GM23338 (cell line): ENCODE results near the gene TAOK2. TPM values are rescaled to one million over a fixed set of nuclear protein-coding genes. Genes with fewer than 3 reads are reported as not detected.

Source experiments
- ATAC-seq: fragments of 200-7000 bp; cut with Tn5 transposase; 3 replicates; pipeline ENCODE4 v1.9.1; 2020
- DNase-seq: peaks from one replicate; pipeline ENCODE4 v3.0.0-alpha.2; 2015; ENCODE audit warnings: low spot score
- H2AFZ ChIP-seq: fragments of 200-600 bp; sonication (generic); 2 replicates; pipeline ENCODE4 v1.8.0; 2016; ENCODE audit warnings: antibody characterized with exemption, mild to moderate bottlenecking, moderate library complexity
- H3F3A ChIP-seq: fragments of 200-600 bp; sonication (generic); replicated peaks from 2 replicates; pipeline ENCODE4 v1.8.0; 2017; ENCODE audit warnings: antibody characterized with exemption, mixed run types, low read depth
- H3K27ac ChIP-seq: fragments of 200-600 bp; sonication (generic); 2 replicates; pipeline ENCODE4 v1.6.1; 2016; ENCODE audit warnings: low read depth
- H3K27me3 ChIP-seq: fragments of 200-600 bp; sonication (generic); 2 replicates; pipeline ENCODE4 v1.8.0; 2016; ENCODE audit warnings: mild to moderate bottlenecking, mixed run types, moderate library complexity; ENCODE audit not compliant: insufficient read depth
- H3K36me3 ChIP-seq: fragments of 200-600 bp; sonication (generic); 2 replicates; pipeline ENCODE4 v1.8.0; 2016; ENCODE audit warnings: mild to moderate bottlenecking; ENCODE audit not compliant: insufficient read depth
- H3K4me1 ChIP-seq: fragments of 200-600 bp; sonication (generic); 2 replicates; pipeline ENCODE4 v1.8.0; 2016; ENCODE audit warnings: mild to moderate bottlenecking, moderate library complexity; ENCODE audit not compliant: insufficient read depth
- H3K4me2 ChIP-seq: fragments of 200-600 bp; sonication (generic); 2 replicates; pipeline ENCODE4 v1.7.1; 2017; ENCODE audit warnings: mixed run types
- H3K4me3 ChIP-seq: fragments of 200-600 bp; sonication (generic); 2 replicates; pipeline ENCODE4 v1.6.1; 2016; ENCODE audit warnings: mixed run types
- H3K79me2 ChIP-seq: fragments of 200-600 bp; sonication (generic); replicated peaks from 2 replicates; pipeline ENCODE4 v1.8.0; 2017; ENCODE audit warnings: mild to moderate bottlenecking; ENCODE audit not compliant: insufficient read depth
- H3K9me2 ChIP-seq: fragments of 200-600 bp; sonication (generic); 2 replicates; pipeline ENCODE4 v1.8.0; 2017; ENCODE audit not compliant: insufficient read depth
- H4K20me1 ChIP-seq: fragments of 200-600 bp; sonication (generic); replicated peaks from 2 replicates; pipeline ENCODE4 v1.8.0; 2017; ENCODE audit warnings: mild to moderate bottlenecking; ENCODE audit not compliant: insufficient read depth
- H3K27ac Mint-ChIP-seq: 2 replicates; pipeline ENCODE4 v1.8.0; 2020; ENCODE audit warnings: inconsistent platforms, mild to moderate bottlenecking, moderate library complexity, mixed read lengths
- H3K27me3 Mint-ChIP-seq: 3 replicates; pipeline ENCODE4 v1.8.0; 2022; ENCODE audit warnings: low read depth, mild to moderate bottlenecking, moderate library complexity, mixed read lengths, inconsistent platforms; ENCODE audit not compliant: insufficient read depth, poor library complexity
- H3K36me3 Mint-ChIP-seq: 3 replicates; pipeline ENCODE4 v1.8.0; 2021; ENCODE audit warnings: low read depth, mild to moderate bottlenecking, inconsistent platforms, moderate library complexity, mixed read lengths
- H3K4me1 Mint-ChIP-seq: 3 replicates; pipeline ENCODE4 v1.8.0; 2020; ENCODE audit warnings: mild to moderate bottlenecking, inconsistent platforms, mixed read lengths
- H3K4me3 Mint-ChIP-seq: 3 replicates; pipeline ENCODE4 v1.8.0; 2021; ENCODE audit warnings: moderate library complexity, mild to moderate bottlenecking, inconsistent platforms, mixed read lengths
- H3K9me3 Mint-ChIP-seq: 3 replicates; pipeline ENCODE4 v1.8.0; 2020; ENCODE audit warnings: moderate library complexity, mild to moderate bottlenecking, inconsistent platforms, mixed read lengths
- ETS1 ChIP-seq: IDR thresholded peaks from 2 replicates; pipeline ENCODE4 v1.6.1; 2016; ENCODE audit warnings: antibody characterized with exemption
- EZH2phosphoT487 ChIP-seq: fragments of 200-600 bp; sonication (generic); IDR thresholded peaks from one replicate; pipeline ENCODE4 v1.8.1; 2018; ENCODE audit warnings: antibody characterized with exemption; ENCODE audit not compliant: unreplicated experiment
- NANOG ChIP-seq: IDR thresholded peaks from 2 replicates; pipeline ENCODE4 v1.6.1; 2016; ENCODE audit warnings: antibody characterized with exemption, borderline replicate concordance
- POLR2AphosphoS5 ChIP-seq: IDR thresholded peaks from 2 replicates; pipeline ENCODE4 v1.6.1; 2016; ENCODE audit warnings: antibody characterized with exemption, low read depth
- REST ChIP-seq: IDR thresholded peaks from one replicate; pipeline ENCODE4 v1.6.1; 2018; ENCODE audit warnings: antibody characterized with exemption; ENCODE audit not compliant: unreplicated experiment
- ZNF331 ChIP-seq: fragments of 250-450 bp; sonication (Bioruptor Pico); IDR thresholded peaks from 2 replicates; pipeline ENCODE4 v1.5.0; 2020; ENCODE audit warnings: low read depth, mild to moderate bottlenecking, moderate library complexity
- polyA plus RNA-seq: library from polyadenylated mRNA; unstranded; fragments of >200 nt; fragmentation: Nextera tagmentation; extraction: Ambion mirVana; gene quantifications from 2 replicates; pipeline ENCODE4 v1.2.1, GENCODE V29; 2016
- total RNA-seq: library from RNA; depleted of rRNA; stranded (reverse); fragments of >200 nt; shearing (Covaris generic); gene quantifications from 2 replicates; pipeline ENCODE4 v1.2.3, GENCODE V29; 2014

TAOK2 gene
- total and polyA plus RNA-seq, 2 experiments from 2014 or later: 8.8 to 45.2 TPM

- no peak for TF ChIP-seq REST
- no peak for TF ChIP-seq NANOG
- TF ChIP-seq EZH2phosphoT487: no peak
- no peak for TF ChIP-seq ETS1
- TF ChIP-seq POLR2AphosphoS5: peak; percentile 39; the same call in 1 of the 2 replicates
- Mint-ChIP-seq H3K27me3 (peaks cover 19% of the 10 kb centered on the region), H3K9me3 (no peaks in the 10 kb centered on the region), H3K4me3 (peak within 1 kb of the TSS; percentile 83), H3K36me3 (peaks cover 2% of the 10 kb centered on the region; the same call in 2 of the 3 replicates), H3K4me1 (peaks cover 39% of the 10 kb centered on the region), H3K27ac (no peak within 1 kb of the TSS)
- Histone ChIP-seq H3K9me2 (no peaks in the 10 kb centered on the region), H4K20me1 (no peaks in the 10 kb centered on the region; the same call in 1 of the 2 replicates), H3K79me2 (no peaks in the 10 kb centered on the region), H3K27ac (no peak within 1 kb of the TSS), H3K4me2 (peak within 1 kb of the TSS; percentile 95), H3K4me1 (peaks cover 24% of the 10 kb centered on the region), H3F3A (0 out of 2 replicates have a peak, but pooled peaks cover 3% of the 10 kb centered on the region), H3K27me3 (peaks cover 7% of the 10 kb centered on the region; the same call in 1 of the 2 replicates), H3K36me3 (no peaks in the 10 kb centered on the region), H2AFZ (peak within 1 kb of the TSS; percentile 90), H3K4me3 (peak within 1 kb of the TSS; percentile 83)
- DNase-seq (peak; percentile 88), ATAC-seq (peak; percentile 16)
These were observed 57.3 kb downstream of the TAOK2 start, which contains the start of gene TLCD3B for GRCh38 chr16:30030841-30031413. TLCD3B (minus strand) TSS chr16:30031271; CDS start chr16:30030527, 744 bp downstream.

- no peak overlapping the region for H3K27ac ChIP-seq
- H3K27me3 Mint-ChIP-seq: peaks cover 20% of the 10 kb centered on the region
- H3K79me2 ChIP-seq: no peaks in the 10 kb centered on the region
- H3K4me1 Mint-ChIP-seq: peaks cover 39% of the 10 kb centered on the region
- ATAC-seq (peak; percentile 6), DNase-seq (no peak)
- no peaks in the 10 kb centered on the region; the same call in 1 of the 3 replicates for H3K36me3 Mint-ChIP-seq
- peaks cover 24% of the 10 kb centered on the region for H3K4me1 ChIP-seq
- H3F3A ChIP-seq: 0 out of 2 replicates have a peak, but pooled peaks cover 3% of the 10 kb centered on the region
- no peaks in the 10 kb centered on the region for H3K36me3 ChIP-seq
- H3K4me2 ChIP-seq: peak overlapping the region; percentile 95
- H3K9me3 Mint-ChIP-seq: peaks cover 1% of the 10 kb centered on the region; the same call in 1 of the 3 replicates
- H4K20me1 ChIP-seq: no peaks in the 10 kb centered on the region; the same call in 1 of the 2 replicates
- peak overlapping the region; percentile 83 for H3K4me3 ChIP-seq
- no peaks in the 10 kb centered on the region for H3K9me2 ChIP-seq
- H2AFZ ChIP-seq: peak overlapping the region; percentile 90
- no peak overlapping the region for H3K27ac Mint-ChIP-seq
- peaks cover 10% of the 10 kb centered on the region; the same call in 1 of the 2 replicates for H3K27me3 ChIP-seq
- H3K4me3 Mint-ChIP-seq: peak overlapping the region; percentile 83
- TF ChIP-seq REST (no peak), ZNF331 (CRISPR knock-in tag) (no peak), ETS1 (no peak)
These were observed 57.8 kb downstream of the TAOK2 start for GRCh38 chr16:30031477-30031918.
